ENCODE data around the gene HDDC3. TPM values are rescaled to one million over a fixed set of nuclear protein-coding genes. Genes with fewer than 3 reads are reported as not detected.

Gene HDDC3
- total RNA-seq, 1 experiment from 2014 or later, result 5.3 TPM

GRCh38 chr15:90907838-90908507 is 24.4 kb downstream of the HDDC3 start:
- TF ChIP-seq REST (IDR thresholded peaks at IDR 0.05; ENCODE audit: insufficient read depth in 1 of 2, low read depth in 2 of 2, low read length in 1 of 2) (no peak), SIN3A (IDR thresholded peaks at IDR 0.05; ENCODE audit: borderline replicate concordance, insufficient read depth, low read depth, low read length) (no peak), POLR2AphosphoS5 (IDR thresholded peaks at IDR 0.05; ENCODE audit: low read depth, low read length) (no peak), TCF7L2 (IDR thresholded peaks at IDR 0.05; ENCODE audit: low read depth, low read length) (no peak)
- TF ChIP-seq, protein P1, sequence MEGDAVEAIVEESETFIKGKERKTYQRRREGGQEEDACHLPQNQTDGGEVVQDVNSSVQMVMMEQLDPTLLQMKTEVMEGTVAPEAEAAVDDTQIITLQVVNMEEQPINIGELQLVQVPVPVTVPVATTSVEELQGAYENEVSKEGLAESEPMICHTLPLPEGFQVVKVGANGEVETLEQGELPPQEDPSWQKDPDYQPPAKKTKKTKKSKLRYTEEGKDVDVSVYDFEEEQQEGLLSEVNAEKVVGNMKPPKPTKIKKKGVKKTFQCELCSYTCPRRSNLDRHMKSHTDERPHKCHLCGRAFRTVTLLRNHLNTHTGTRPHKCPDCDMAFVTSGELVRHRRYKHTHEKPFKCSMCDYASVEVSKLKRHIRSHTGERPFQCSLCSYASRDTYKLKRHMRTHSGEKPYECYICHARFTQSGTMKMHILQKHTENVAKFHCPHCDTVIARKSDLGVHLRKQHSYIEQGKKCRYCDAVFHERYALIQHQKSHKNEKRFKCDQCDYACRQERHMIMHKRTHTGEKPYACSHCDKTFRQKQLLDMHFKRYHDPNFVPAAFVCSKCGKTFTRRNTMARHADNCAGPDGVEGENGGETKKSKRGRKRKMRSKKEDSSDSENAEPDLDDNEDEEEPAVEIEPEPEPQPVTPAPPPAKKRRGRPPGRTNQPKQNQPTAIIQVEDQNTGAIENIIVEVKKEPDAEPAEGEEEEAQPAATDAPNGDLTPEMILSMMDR (IDR thresholded peaks at IDR 0.05), result no peak
- in situ Hi-C loops (cut with HindIII; ENCODE audit: low pct_unique_long_range_greater_than_20kb, low sequenced_read_pairs) (no loop called here), intact Hi-C loops (cut with micrococcal nuclease; ENCODE audit: unreplicated experiment) (no loop called here)
- ChIA-PET POLR2A (no interaction called here), CTCF (no interaction called here)
- ATAC-seq (no peak), DNase-seq (ENCODE audit: low read depth, low spot score) (no peak)
- Histone ChIP-seq H3K27me3 (ENCODE audit: control insufficient read depth, insufficient read depth, low read length) (no peaks in the 10 kb centered on the region), H3K36me3 (ENCODE audit: control insufficient read depth, insufficient read depth, low read length) (peaks cover 10% of the 10 kb centered on the region; the same call in 1 of the 2 replicates), H3K4me1 (ENCODE audit: control insufficient read depth, insufficient read depth, low read length) (peaks cover 6% of the 10 kb centered on the region), H3K9me3 (ENCODE audit: control insufficient read depth, insufficient read depth, low read depth, low read length) (no peaks in the 10 kb centered on the region), H3K4me3 (ENCODE audit: low read depth in 2 of 2, low read length in 2 of 2) (no peak overlapping the region), H3K27ac (ENCODE audit: low read length) (no peak overlapping the region)
- no TSS peak for BruUV-seq (replicated peaks)

GRCh38 chr15:90907051-90907660 is 25.2 kb downstream of the HDDC3 start:
- peaks cover 6% of the 10 kb centered on the region for H3K4me1 ChIP-seq (ENCODE audit: control insufficient read depth, insufficient read depth, low read length)
- peaks cover 10% of the 10 kb centered on the region; the same call in 1 of the 2 replicates for H3K36me3 ChIP-seq (ENCODE audit: control insufficient read depth, insufficient read depth, low read length)
- no peak overlapping the region for H3K27ac ChIP-seq (ENCODE audit: low read length)
- H3K4me3 ChIP-seq (ENCODE audit: low read depth in 2 of 2, low read length in 2 of 2), result no peak overlapping the region
- BruUV-seq (replicated peaks), result no TSS peak
- intact Hi-C loops (cut with micrococcal nuclease; ENCODE audit: unreplicated experiment), result no loop called here
- H3K9me3 ChIP-seq (ENCODE audit: control insufficient read depth, insufficient read depth, low read depth, low read length), result no peaks in the 10 kb centered on the region
- DNase-seq (ENCODE audit: low read depth, low spot score) (no peak), ATAC-seq (no peak)
- H3K27me3 ChIP-seq (ENCODE audit: control insufficient read depth, insufficient read depth, low read length), result no peaks in the 10 kb centered on the region
- ChIA-PET CTCF (no interaction called here), POLR2A (no interaction called here)
- in situ Hi-C loops (cut with HindIII; ENCODE audit: low pct_unique_long_range_greater_than_20kb, low sequenced_read_pairs), result no loop called here
- TF ChIP-seq, protein P1 (IDR thresholded peaks at IDR 0.05), result no peak
- no peak for TF ChIP-seq TCF7L2 (IDR thresholded peaks at IDR 0.05; ENCODE audit: low read depth, low read length)
- TF ChIP-seq SIN3A (IDR thresholded peaks at IDR 0.05; ENCODE audit: borderline replicate concordance, insufficient read depth, low read depth, low read length), result no peak
- TF ChIP-seq POLR2AphosphoS5 (IDR thresholded peaks at IDR 0.05; ENCODE audit: low read depth, low read length), result no peak
- TF ChIP-seq REST (IDR thresholded peaks at IDR 0.05; ENCODE audit: insufficient read depth in 1 of 2, low read depth in 2 of 2, low read length in 1 of 2), result no peak
